Ascending aorta (tissue), 2 donors: ENCODE measurements around the gene DIAPH2. TPM values are rescaled to one million over a fixed set of nuclear protein-coding genes. Genes with fewer than 3 reads are reported as not detected.

Experiments
- DNase-seq, 2 donors: peaks; one replicate each; pipeline ENCODE4 v3.0.0-alpha.2; 2019; ENCODE audit warnings: low spot score in 2 of 2
- H3K27ac ChIP-seq, 2 donors: fragments of 200-600 bp; sonication (generic); one replicate each; pipeline ENCODE4 v1.5.1; 2016 to 2017; ENCODE audit warnings: mild to moderate bottlenecking in 1 of 2
- H3K27me3 ChIP-seq: fragments of 200-600 bp; sonication (generic); one replicate; pipeline ENCODE4 v1.5.1; 2017
- H3K36me3 ChIP-seq, 2 donors: fragments of 200-600 bp; sonication (generic); one replicate each; pipeline ENCODE4 v1.5.1; 2016
- H3K4me1 ChIP-seq, 2 donors: fragments of 200-600 bp; sonication (generic); one replicate each; pipeline ENCODE4 v1.5.1; 2016 to 2017; ENCODE audit warnings: mild to moderate bottlenecking in 1 of 2
- H3K4me3 ChIP-seq, 2 donors: fragments of 200-600 bp; sonication (generic); one replicate each; pipeline ENCODE4 v1.5.1; 2016 to 2017; ENCODE audit warnings: mild to moderate bottlenecking in 1 of 2
- H3K9me3 ChIP-seq, 2 donors: fragments of 200-600 bp; sonication (generic); one replicate each; pipeline ENCODE4 v1.5.1; 2016
- intact Hi-C: fragments of 100-400 bp; cut with DNase I; formaldehyde crosslinking; loops from one replicate; pipeline ENCODE4 v1.15.1; 2023
- total RNA-seq: library from RNA; depleted of rRNA; stranded (reverse); fragments of >200 nt; gene quantifications from one replicate; pipeline ENCODE4 v1.1.0, GENCODE V29; 2016
- TF ChIP-seq, protein P1 (sequence below), 3 experiments: fragments of 200-600 bp in 2 of 3; fragments of 450-650 bp in 1 of 3; sonication (generic) in 2 of 3; IDR thresholded peaks; one replicate each; pipeline ENCODE4 v1.5.1; 2016 to 2019; ENCODE audit warnings: antibody characterized with exemption in 3 of 3, mild to moderate bottlenecking in 1 of 3, moderate library complexity in 1 of 3

Gene DIAPH2
- total RNA-seq, 1 donor from 2014 or later = 27.9 TPM

DNA sequence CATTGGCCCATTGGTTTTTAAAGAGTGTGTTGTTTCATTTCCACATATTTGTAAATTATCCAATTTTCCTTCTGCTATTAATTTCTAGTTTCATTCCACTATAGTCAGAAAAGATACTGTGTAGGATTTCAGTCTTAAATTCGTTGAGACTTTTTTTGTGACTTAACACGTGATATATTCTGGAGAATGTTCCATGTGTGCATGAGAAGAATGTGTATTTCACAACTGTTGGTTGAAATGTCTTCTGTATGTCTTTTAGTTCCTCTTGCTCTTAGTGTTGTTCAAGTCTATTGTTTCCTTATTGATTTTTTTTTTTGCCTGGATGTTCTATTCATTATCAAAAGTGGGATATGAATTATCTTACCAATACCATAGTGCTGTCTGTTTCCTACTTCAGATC, 806.0 kb downstream of the DIAPH2 start:
- TF ChIP-seq, protein P1, sequence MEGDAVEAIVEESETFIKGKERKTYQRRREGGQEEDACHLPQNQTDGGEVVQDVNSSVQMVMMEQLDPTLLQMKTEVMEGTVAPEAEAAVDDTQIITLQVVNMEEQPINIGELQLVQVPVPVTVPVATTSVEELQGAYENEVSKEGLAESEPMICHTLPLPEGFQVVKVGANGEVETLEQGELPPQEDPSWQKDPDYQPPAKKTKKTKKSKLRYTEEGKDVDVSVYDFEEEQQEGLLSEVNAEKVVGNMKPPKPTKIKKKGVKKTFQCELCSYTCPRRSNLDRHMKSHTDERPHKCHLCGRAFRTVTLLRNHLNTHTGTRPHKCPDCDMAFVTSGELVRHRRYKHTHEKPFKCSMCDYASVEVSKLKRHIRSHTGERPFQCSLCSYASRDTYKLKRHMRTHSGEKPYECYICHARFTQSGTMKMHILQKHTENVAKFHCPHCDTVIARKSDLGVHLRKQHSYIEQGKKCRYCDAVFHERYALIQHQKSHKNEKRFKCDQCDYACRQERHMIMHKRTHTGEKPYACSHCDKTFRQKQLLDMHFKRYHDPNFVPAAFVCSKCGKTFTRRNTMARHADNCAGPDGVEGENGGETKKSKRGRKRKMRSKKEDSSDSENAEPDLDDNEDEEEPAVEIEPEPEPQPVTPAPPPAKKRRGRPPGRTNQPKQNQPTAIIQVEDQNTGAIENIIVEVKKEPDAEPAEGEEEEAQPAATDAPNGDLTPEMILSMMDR (IDR thresholded peaks at IDR 0.05) = no peak
- no peak overlapping the region for H3K27ac ChIP-seq
- DNase-seq = no peak
- no peak overlapping the region for H3K4me3 ChIP-seq
- H3K27me3 ChIP-seq = no peaks in the 10 kb centered on the region
- no peaks in the 10 kb centered on the region for H3K4me1 ChIP-seq
- no peaks in the 10 kb centered on the region for H3K9me3 ChIP-seq
- no peaks in the 10 kb centered on the region for H3K36me3 ChIP-seq
- intact Hi-C loops = no loop called here

DNA sequence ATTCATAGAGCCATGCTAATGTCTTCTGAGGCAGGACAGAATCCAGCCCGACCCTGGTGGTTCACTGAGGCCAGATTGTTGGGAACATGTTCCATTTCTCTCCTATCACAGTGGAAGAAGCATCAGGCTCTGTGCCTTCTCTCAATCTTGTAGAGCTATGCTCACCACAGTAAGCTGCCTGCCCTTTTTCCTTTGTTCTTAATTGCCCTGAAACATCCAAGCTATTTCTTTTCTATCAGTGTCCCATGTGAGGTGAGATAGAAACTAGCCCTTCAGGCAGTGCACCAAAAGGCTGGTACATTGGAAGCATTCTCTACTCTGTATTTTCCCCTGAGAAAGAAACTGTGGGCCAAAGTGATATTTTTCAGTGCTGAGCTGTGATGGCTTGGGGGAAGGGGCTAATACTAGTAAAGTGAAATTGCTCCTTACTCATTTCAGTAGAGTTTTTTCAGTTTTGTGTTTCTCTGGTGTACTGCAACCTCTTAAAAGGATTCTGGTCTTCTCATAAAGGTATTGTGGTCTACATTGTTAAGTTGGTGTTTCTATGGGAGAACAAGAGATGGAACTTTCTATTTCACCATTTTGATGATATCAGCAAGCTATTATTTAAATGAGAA, 810.2 kb downstream of the DIAPH2 start:
- H3K4me1 ChIP-seq = no peaks in the 10 kb centered on the region
- no peaks in the 10 kb centered on the region for H3K9me3 ChIP-seq
- H3K27me3 ChIP-seq = no peaks in the 10 kb centered on the region
- TF ChIP-seq, protein P1 (IDR thresholded peaks at IDR 0.05) = no peak
- H3K4me3 ChIP-seq = no peak overlapping the region
- no peaks in the 10 kb centered on the region for H3K36me3 ChIP-seq
- DNase-seq = no peak
- intact Hi-C loops = no loop called here
- H3K27ac ChIP-seq = no peak overlapping the region

DNA sequence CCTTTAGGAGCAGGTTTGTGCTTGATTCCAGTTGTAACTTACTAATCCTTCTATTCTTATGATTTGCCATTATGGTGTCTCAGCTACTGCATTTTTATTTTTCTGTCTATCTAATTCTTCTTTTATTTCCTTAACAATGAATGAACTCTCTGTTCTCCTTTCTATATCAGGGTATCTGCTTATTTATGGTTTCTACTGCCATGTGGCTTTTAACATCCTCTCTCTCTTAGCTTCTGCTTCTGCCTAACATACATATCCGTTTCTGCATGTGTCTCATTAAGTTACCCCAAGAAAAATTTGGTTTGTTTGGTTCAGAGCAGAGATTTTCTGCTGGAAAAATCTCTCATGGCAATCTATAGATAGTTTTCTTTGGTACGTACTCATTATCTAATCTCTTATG, 813.5 kb downstream of the DIAPH2 start:
- H3K4me1 ChIP-seq = no peaks in the 10 kb centered on the region
- no peak for DNase-seq
- no peaks in the 10 kb centered on the region for H3K9me3 ChIP-seq
- intact Hi-C loops = no loop called here
- no peak overlapping the region for H3K27ac ChIP-seq
- no peak overlapping the region for H3K4me3 ChIP-seq
- TF ChIP-seq, protein P1 (IDR thresholded peaks at IDR 0.05) = no peak
- no peaks in the 10 kb centered on the region for H3K27me3 ChIP-seq
- no peaks in the 10 kb centered on the region for H3K36me3 ChIP-seq

GRCh38 chrX:97504431-97504830, 819.8 kb downstream of the DIAPH2 start:
- no peak overlapping the region for H3K27ac ChIP-seq
- no peaks in the 10 kb centered on the region for H3K4me1 ChIP-seq
- no peak overlapping the region for H3K4me3 ChIP-seq
- no peaks in the 10 kb centered on the region for H3K9me3 ChIP-seq
- no peak for DNase-seq
- no peaks in the 10 kb centered on the region for H3K27me3 ChIP-seq
- intact Hi-C loops = no loop called here
- no peaks in the 10 kb centered on the region for H3K36me3 ChIP-seq
- TF ChIP-seq, protein P1 (IDR thresholded peaks at IDR 0.05) = no peak

DNA sequence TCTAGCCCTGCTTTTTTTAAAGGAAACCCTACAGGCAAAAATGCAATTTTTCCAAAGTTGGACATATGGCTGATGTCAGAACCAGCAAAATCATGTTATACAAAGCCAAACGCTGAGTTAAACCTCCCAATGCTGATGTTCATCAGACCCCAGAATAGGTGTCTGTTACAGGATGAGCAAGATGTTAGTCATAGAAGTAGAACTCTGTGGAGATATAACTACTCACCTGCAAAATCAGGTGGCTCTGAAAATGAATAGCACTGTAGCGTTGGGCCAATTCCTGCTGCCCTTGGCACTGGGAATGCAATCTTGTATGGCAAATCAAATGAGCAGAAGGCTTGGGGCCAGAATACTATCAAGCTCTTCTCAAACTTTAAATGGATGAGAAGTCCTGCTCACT, 833.1 kb downstream of the DIAPH2 start:
- no peaks in the 10 kb centered on the region for H3K27me3 ChIP-seq
- no peaks in the 10 kb centered on the region for H3K4me1 ChIP-seq
- no peak for DNase-seq
- no peak overlapping the region for H3K27ac ChIP-seq
- H3K4me3 ChIP-seq = no peak overlapping the region
- H3K9me3 ChIP-seq = no peaks in the 10 kb centered on the region
- TF ChIP-seq, protein P1 (IDR thresholded peaks at IDR 0.05) = no peak
- H3K36me3 ChIP-seq = no peaks in the 10 kb centered on the region
- intact Hi-C loops = no loop called here

DNA sequence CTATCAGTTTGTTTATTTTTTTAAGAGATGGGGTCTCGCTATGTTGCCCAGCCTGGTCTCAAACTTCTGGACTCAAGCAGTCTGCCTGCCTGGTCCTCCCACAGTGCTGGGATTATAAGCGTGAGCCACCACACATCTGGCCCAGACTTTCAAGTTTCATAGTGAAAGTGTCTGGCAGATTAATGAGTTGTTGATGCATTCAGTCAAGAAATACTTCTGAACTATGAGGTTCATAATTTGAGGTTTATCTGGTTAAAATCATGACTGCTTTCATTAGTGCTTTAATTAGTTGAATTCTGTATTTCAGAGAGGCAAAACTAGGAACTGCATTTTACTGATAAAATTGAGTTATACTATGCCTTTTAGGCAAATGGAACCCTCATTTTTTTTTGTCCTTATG, 837.7 kb downstream of the DIAPH2 start:
- H3K4me1 ChIP-seq = no peaks in the 10 kb centered on the region
- DNase-seq = no peak
- no peak overlapping the region for H3K4me3 ChIP-seq
- H3K9me3 ChIP-seq = no peaks in the 10 kb centered on the region
- H3K36me3 ChIP-seq = no peaks in the 10 kb centered on the region
- intact Hi-C loops = loop anchor here (10.0 kb wide), 1 partner anchor 548 kb away; no protein-coding TSS in a partner anchor
- H3K27me3 ChIP-seq = no peaks in the 10 kb centered on the region
- TF ChIP-seq, protein P1 (IDR thresholded peaks at IDR 0.05) = no peak
- H3K27ac ChIP-seq = no peak overlapping the region
